Measurements from ENCODE around the gene SDC4.

GRCh38 chr20:45323731-45324130 is 24.5 kb downstream of the SDC4 start:
- peak in 1 of 2 donors; percentile 70 for TF ChIP-seq POLR2A (IDR thresholded peaks at IDR 0.05)
- no peak for TF ChIP-seq CTCF (IDR thresholded peaks at IDR 0.05 in 4 of 5, conservative IDR thresholded peaks at IDR 0.05 in 1 of 5)
